ENCODE data around the gene AUP1.
A peak's percentile ranks its signal among the peaks of the same experiment; 100 is the strongest.

The AUP1 gene

DNA sequence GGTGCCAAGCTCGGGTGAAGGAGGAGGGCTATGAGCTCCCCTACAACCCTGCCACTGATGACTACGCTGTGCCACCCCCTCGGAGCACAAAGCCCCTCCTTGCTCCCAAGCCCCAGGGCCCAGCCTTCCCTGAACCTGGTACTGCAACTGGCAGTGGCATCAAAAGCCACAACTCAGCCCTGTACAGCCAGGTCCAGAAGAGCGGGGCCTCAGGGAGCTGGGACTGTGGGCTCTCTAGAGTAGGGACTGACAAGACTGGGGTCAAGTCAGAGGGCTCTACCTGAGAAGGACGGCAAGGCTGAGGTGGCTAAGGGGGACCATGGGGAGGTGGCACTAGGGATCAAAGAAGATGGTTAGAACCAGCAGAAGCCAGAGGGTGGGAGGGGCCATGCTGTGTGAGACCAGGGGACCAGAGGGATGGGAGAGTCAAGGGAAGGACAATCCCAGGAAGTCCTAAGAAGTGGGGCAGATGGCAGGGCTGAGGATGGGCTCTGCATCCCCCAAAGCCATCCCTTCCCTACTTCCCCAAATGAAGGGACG is 27.4 kb upstream of the AUP1 start:
- TF ChIP-seq, protein P1, sequence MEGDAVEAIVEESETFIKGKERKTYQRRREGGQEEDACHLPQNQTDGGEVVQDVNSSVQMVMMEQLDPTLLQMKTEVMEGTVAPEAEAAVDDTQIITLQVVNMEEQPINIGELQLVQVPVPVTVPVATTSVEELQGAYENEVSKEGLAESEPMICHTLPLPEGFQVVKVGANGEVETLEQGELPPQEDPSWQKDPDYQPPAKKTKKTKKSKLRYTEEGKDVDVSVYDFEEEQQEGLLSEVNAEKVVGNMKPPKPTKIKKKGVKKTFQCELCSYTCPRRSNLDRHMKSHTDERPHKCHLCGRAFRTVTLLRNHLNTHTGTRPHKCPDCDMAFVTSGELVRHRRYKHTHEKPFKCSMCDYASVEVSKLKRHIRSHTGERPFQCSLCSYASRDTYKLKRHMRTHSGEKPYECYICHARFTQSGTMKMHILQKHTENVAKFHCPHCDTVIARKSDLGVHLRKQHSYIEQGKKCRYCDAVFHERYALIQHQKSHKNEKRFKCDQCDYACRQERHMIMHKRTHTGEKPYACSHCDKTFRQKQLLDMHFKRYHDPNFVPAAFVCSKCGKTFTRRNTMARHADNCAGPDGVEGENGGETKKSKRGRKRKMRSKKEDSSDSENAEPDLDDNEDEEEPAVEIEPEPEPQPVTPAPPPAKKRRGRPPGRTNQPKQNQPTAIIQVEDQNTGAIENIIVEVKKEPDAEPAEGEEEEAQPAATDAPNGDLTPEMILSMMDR (IDR thresholded peaks at IDR 0.05; ENCODE audit: low read depth, low read length): no peak
- H3K4me3 ChIP-seq (replicated peaks in 1 of 2; ENCODE audit: low read depth in 2 of 2, low read length in 2 of 2): no peak overlapping the region
- DNase-seq (ENCODE audit: low read depth in 2 of 2): no peak

DNA sequence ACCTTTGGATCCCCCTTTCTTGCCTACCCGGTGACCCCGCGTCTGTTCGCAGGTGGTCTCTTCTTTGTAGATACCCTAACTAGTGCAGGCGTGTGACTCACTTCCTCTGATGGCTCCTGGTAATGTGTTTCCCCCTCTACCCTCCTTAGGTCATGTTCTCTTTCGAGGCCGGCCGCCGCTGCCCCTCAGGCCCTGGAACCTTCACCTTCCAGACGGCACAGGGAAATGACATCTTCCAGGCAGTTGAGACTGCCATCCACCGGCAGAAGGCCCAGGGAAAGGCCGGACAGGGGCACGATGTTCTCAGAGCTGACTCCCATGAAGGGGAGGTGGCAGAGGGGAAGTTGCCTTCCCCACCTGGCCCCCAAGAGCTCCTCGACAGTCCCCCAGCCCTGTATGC is 26.7 kb upstream of the AUP1 start:
- H3K4me3 ChIP-seq (replicated peaks in 1 of 2; ENCODE audit: low read depth in 2 of 2, low read length in 2 of 2): peak overlapping the region in 1 of 2 donors; percentile 95
- TF ChIP-seq, protein P1 (IDR thresholded peaks at IDR 0.05; ENCODE audit: low read depth, low read length): no peak
- DNase-seq (ENCODE audit: low read depth in 2 of 2): no peak

DNA sequence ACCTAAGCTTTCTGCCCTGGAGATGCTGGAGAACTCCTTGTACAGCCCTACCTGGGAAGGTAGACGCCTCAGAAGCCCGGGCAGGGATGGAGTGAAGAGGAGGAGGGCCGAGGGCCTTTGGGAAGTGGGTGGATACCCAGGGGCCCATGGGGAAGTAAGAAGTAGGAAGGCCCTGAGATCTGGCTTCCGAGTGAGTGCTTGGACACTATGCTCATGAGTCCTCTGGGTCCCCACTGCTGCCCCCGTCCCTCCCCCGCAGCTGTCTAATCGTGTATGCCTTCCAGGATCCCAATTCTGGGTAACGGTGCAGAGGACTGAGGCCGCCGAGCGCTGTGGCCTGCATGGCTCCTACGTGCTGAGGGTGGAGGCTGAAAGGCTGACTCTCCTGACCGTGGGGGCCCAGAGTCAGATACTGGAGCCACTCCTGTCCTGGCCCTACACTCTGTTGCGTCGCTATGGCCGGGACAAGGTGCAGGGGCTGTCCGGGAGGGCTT is 26.2 kb upstream of the AUP1 start:
- TF ChIP-seq, protein P1 (IDR thresholded peaks at IDR 0.05; ENCODE audit: low read depth, low read length): no peak
- no peak for DNase-seq (ENCODE audit: low read depth in 2 of 2)
- H3K4me3 ChIP-seq (replicated peaks in 1 of 2; ENCODE audit: low read depth in 2 of 2, low read length in 2 of 2): peak overlapping the region; percentile 93 to 95

DNA sequence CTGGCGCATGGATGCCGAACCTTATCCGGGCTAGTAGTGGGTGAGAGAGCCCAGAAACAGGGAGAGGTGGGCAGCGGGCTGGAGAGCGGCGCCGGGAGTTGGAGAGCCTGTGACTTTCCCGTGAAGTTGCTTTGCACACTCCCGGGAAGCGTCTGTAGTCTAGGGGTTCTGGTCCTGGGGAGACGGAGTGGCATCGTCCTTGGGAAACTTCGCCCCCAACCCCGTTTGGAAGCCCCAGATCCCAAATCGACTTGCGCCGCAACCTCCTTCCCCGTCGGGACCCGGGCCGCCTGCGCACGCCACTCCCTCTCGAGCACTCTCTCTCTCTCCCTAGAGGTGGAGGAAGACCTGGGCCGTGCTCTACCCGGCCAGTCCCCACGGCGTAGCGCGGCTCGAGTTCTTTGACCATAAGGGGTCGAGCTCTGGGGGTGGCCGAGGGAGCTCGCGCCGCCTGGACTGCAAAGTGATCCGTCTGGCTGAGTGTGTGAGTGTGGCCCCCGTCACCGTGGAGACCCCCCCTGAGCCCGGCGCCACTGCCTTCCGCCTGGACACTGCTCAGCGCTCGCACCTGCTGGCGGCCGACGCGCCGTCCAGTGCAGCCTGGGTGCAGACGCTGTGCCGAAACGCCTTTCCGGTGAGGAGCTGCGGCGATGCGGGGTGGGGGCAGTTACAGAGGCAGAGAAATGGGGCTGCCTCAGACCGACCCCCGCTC is 25.5 kb upstream of the AUP1 start:
- peak; percentile 46 to 51 for DNase-seq (ENCODE audit: low read depth in 2 of 2)
- TF ChIP-seq, protein P1 (IDR thresholded peaks at IDR 0.05; ENCODE audit: low read depth, low read length): peak; percentile 4
- peak overlapping the region; percentile 93 to 95 for H3K4me3 ChIP-seq (replicated peaks in 1 of 2; ENCODE audit: low read depth in 2 of 2, low read length in 2 of 2)

DNA sequence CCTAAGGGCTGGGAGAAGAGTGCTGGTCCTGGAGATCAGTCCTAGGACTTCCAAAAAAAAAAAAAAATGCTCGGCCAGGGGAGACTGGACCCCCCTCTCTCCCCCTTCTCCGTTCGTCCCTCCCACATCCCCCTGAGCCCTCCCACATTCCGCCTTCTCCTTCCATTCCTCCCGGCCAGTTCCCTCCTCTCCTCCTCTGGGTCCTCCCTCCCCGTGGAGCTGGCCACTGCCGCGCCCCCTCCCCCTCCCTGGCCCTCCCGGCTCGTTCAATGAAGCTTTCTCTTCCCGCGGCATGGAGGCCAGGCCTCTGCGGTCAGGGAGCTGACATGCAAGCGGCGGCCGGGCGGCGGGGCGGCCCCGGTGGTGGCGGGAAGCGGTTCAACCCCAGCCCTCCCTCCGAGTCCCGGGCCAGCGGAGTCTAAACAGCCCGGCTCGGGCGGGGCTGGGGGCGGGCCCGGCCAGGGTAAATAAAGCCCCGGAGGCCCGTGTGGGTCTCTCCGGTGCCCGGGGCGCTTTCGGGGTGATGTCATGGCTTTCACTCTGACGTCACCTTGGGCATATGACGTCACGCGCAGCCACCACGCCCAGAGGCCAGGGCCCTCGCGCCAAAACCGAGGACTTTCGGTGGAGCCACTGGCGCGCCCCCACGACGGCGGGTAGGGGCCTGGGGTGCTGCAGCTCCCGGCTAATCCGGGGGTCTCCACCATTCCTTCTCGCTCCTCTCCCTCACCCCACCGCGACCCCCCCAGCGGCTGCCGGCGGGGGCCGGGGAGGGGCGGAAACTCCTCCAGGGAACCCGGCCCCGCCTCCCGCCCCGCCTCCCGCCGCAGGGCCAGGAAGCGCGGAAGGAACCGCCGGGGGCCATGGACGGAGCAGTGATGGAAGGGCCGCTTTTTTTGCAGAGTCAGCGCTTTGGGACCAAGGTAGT is 24.6 kb upstream of the AUP1 start, which contains the start of the genes DOK1 and LOXL3:
Gene DOK1 (plus strand): TSS at position 829 of the 928 bp plus-strand sequence. CDS start 35 bp downstream, at position 864.
Gene LOXL3 (minus strand): TSS at position 51 of the 928 bp plus-strand sequence. CDS start 1,308 bp downstream, outside the sequence.
- DNase-seq (ENCODE audit: low read depth in 2 of 2): peak; percentile 92 to 95
- TF ChIP-seq, protein P1 (IDR thresholded peaks at IDR 0.05; ENCODE audit: low read depth, low read length): no peak
- H3K4me3 ChIP-seq (replicated peaks in 1 of 2; ENCODE audit: low read depth in 2 of 2, low read length in 2 of 2): peak within 1 kb of the TSS; percentile 93 to 95
